Suprapubic skin (tissue), 4 donors: ENCODE measurements around the gene UGT1A10. TPM values are rescaled to one million over a fixed set of nuclear protein-coding genes. Genes with fewer than 3 reads are reported as not detected.
"Not testable (repeated sequence)": the region's sequence is repeated elsewhere in the genome, so short reads cannot be mapped to it uniquely, and the experiment has no call there.

Experiments used
- DNase-seq, 2 donors: peaks; one replicate each; pipeline ENCODE4 v3.0.0-alpha.2; 2019; ENCODE audit warnings: low spot score in 2 of 2
- H3K27ac ChIP-seq: fragments of 200-600 bp; sonication (generic); one replicate; pipeline ENCODE4 v1.5.1; 2019
- H3K27me3 ChIP-seq: fragments of 200-600 bp; sonication (generic); one replicate; pipeline ENCODE4 v1.5.1; 2019
- H3K36me3 ChIP-seq: fragments of 200-600 bp; sonication (generic); one replicate; pipeline ENCODE4 v1.5.1; 2019
- H3K4me1 ChIP-seq: fragments of 200-600 bp; sonication (generic); one replicate; pipeline ENCODE4 v1.5.1; 2019
- H3K4me3 ChIP-seq: fragments of 200-600 bp; sonication (generic); one replicate; pipeline ENCODE4 v1.5.1; 2019; ENCODE audit warnings: mild to moderate bottlenecking
- H3K9me3 ChIP-seq: fragments of 200-600 bp; sonication (generic); one replicate; pipeline ENCODE4 v1.5.1; 2019
- CTCF ChIP-seq, 2 donors: fragments of 200-600 bp in 1 of 2; fragments of 450-650 bp in 1 of 2; sonication (generic) in 1 of 2; IDR thresholded peaks; one replicate each; pipeline ENCODE4 v1.5.1; 2016 to 2019; ENCODE audit warnings: antibody characterized with exemption in 2 of 2, mild to moderate bottlenecking in 1 of 2, moderate library complexity in 1 of 2
- EP300 ChIP-seq: sonication (generic); formaldehyde crosslinking; IDR thresholded peaks from one replicate; pipeline ENCODE4 v1.6.1; 2017; ENCODE audit warnings: antibody characterized with exemption
- POLR2A ChIP-seq, 2 donors: fragments of 450-650 bp; IDR thresholded peaks; one replicate each; pipeline ENCODE4 v1.6.1; 2017; ENCODE audit warnings: antibody characterized with exemption in 2 of 2, mild to moderate bottlenecking in 2 of 2, moderate library complexity in 2 of 2
- POLR2AphosphoS5 ChIP-seq, 3 donors: sonication (generic); formaldehyde crosslinking; IDR thresholded peaks; one replicate each; pipeline ENCODE4 v1.6.1; 2017; ENCODE audit warnings: antibody characterized with exemption in 3 of 3
- WGBS: methylation state at CpG from one replicate; pipeline ENCODE4 v1.1.5; 2018; 5-methylcytosine and 5-hydroxymethylcytosine counted together
- total RNA-seq, 4 donors: library from RNA; depleted of rRNA; stranded (reverse); fragments of >200 nt; gene quantifications; one replicate each; pipeline ENCODE4 v1.1.0, GENCODE V29; 2016

The UGT1A10 gene
- total RNA-seq, 4 donors from 2014 or later: not detected

- Histone ChIP-seq H3K27me3 (no peaks in the 10 kb centered on the region), H3K4me3 (no peak overlapping the region), H3K27ac (no peak overlapping the region), H3K9me3 (no peaks in the 10 kb centered on the region), H3K36me3 (no peaks in the 10 kb centered on the region), H3K4me1 (no peaks in the 10 kb centered on the region)
- no peak for DNase-seq
- WGBS: 91% methylated on average over 4 of the region's 6 CpGs
- TF ChIP-seq POLR2A (IDR thresholded peaks at IDR 0.05) (no peak), POLR2AphosphoS5 (IDR thresholded peaks at IDR 0.05) (no peak), EP300 (no peak), CTCF (IDR thresholded peaks at IDR 0.05) (no peak)
These were observed 111.0 kb downstream of the UGT1A10 start for GRCh38 chr2:233747283-233747544.

GRCh38 chr2:233750689-233751088 is 114.4 kb downstream of the UGT1A10 start:
- H3K36me3 ChIP-seq, H3K27ac ChIP-seq, H3K9me3 ChIP-seq, H3K4me3 ChIP-seq, DNase-seq, H3K27me3 ChIP-seq, H3K4me1 ChIP-seq: not testable (repeated sequence)
- WGBS: 71% methylated on average over 2 of the region's 2 CpGs

DNA sequence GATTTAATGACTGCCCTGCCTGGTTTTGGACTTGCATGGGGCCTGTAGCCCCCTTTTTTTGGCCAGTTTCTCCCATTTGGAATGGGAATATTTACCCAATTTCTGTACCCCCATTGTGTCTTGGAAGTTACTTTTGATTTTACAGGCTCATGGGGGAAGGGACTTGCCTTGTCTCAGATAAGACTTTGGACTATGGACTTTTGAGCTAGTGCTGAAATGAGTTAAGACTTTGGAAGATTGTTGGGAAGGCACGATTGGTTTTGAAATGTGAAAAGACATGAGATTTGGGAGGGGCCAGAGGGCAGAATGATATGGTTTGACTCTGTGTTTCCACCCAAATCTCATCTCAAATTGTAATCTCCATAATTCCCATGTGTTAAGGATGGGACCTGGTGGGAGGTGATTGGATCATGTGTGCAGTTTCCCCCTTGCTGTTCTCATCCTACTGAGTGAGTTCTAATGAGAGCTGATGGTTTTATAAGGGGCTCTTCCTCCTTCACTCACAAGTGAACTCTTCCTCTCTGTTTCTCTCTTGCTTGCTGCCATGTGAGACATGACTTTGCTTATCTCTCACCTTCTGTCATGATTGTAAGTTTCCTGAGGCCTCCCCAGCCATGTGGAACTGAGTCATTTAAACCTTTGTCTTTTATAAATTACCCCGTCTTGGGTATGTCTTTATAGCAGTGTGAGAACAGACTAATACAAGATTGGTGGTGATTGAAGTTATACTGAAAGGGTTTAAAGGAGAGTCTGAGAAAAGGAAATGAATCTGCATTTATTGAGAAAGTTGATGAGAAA is 115.2 kb downstream of the UGT1A10 start:
- not testable (repeated sequence) for H3K27ac ChIP-seq, DNase-seq, H3K4me1 ChIP-seq, H3K4me3 ChIP-seq, H3K9me3 ChIP-seq, H3K36me3 ChIP-seq, H3K27me3 ChIP-seq
- WGBS: 71% methylated on average over 2 of the region's 2 CpGs

GRCh38 chr2:233754872-233755611 is 118.8 kb downstream of the UGT1A10 start:
- WGBS: 91% methylated on average over 35 of the region's 44 CpGs
- TF ChIP-seq POLR2A (IDR thresholded peaks at IDR 0.05) (no peak), CTCF (IDR thresholded peaks at IDR 0.05) (no peak), EP300 (no peak), POLR2AphosphoS5 (IDR thresholded peaks at IDR 0.05) (no peak)

DNA sequence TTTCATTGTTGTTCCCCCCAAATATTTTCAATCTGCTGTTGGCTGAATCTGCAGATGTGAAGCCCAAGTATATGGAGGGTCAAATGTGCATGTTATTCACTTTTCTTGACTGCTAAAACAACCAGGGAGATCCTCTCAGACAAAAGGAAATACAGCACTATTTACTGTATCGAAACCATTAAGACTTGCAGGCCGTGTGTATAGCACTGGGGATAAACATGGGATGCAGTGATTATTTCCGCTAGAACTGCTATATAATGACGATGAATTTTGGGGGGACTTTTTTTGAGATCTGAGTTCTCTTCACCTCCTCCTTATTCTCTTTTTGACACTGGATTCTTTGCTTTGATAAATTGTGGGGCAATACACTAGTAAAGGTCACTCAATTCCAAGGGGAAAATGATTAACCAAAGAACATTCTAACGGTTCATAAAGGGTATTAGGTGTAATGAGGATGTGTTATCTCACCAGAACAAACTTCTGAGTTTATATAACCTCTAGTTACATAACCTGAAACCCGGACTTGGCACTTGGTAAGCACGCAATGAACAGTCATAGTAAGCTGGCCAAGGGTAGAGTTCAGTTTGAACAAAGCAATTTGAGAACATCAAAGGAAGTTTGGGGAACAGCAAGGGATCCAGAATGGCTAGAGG is 120.3 kb downstream of the UGT1A10 start:
- Histone ChIP-seq H3K27ac (no peak overlapping the region), H3K4me3 (no peak overlapping the region), H3K36me3 (no peaks in the 10 kb centered on the region), H3K4me1 (no peaks in the 10 kb centered on the region), H3K27me3 (no peaks in the 10 kb centered on the region), H3K9me3 (no peaks in the 10 kb centered on the region)
- no peak for TF ChIP-seq POLR2A (IDR thresholded peaks at IDR 0.05)
- no peak for TF ChIP-seq EP300
- no peak for TF ChIP-seq POLR2AphosphoS5 (IDR thresholded peaks at IDR 0.05)
- TF ChIP-seq CTCF (IDR thresholded peaks at IDR 0.05): no peak
- DNase-seq: no peak
- 78% methylated on average over 7 of the region's 7 CpGs for WGBS

More at GRCh38 chr2:233754872-233755611, 118.8 kb downstream of the UGT1A10 start:
- no peaks in the 10 kb centered on the region for H3K36me3 ChIP-seq
- no peaks in the 10 kb centered on the region for H3K9me3 ChIP-seq
- no peak overlapping the region for H3K27ac ChIP-seq
- no peak for DNase-seq
- no peak overlapping the region for H3K4me3 ChIP-seq
- H3K27me3 ChIP-seq: no peaks in the 10 kb centered on the region
- H3K4me1 ChIP-seq: no peaks in the 10 kb centered on the region

DNA sequence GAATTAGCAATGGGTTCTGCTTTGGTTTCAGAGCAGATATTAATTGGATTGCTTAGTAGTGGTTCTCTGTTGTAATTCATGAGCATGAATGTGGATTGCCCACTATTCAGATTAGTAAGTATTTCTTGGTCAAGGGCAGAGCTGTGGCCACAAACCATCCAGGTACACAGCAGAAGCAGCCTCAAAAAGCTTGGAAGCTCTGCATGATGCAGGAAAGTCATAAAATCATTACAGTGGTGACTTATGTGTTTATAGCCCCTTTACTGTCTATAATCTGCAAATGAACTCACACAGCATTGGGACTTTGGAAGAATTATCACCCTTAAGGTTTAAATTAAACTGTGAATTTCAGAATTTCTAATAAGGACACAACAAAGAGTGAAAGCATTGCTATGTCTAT is 121.9 kb downstream of the UGT1A10 start:
- H3K4me1 ChIP-seq: no peaks in the 10 kb centered on the region
- TF ChIP-seq EP300: no peak
- TF ChIP-seq POLR2A (IDR thresholded peaks at IDR 0.05): no peak
- TF ChIP-seq POLR2AphosphoS5 (IDR thresholded peaks at IDR 0.05): no peak
- TF ChIP-seq CTCF (IDR thresholded peaks at IDR 0.05): no peak
- no peaks in the 10 kb centered on the region for H3K36me3 ChIP-seq
- no peak overlapping the region for H3K4me3 ChIP-seq
- DNase-seq: no peak
- no peaks in the 10 kb centered on the region for H3K9me3 ChIP-seq
- no peaks in the 10 kb centered on the region for H3K27me3 ChIP-seq
- H3K27ac ChIP-seq: no peak overlapping the region
